Panc1 (cell line): ENCODE results near the gene EIF3L. TPM values are rescaled to one million over a fixed set of nuclear protein-coding genes. Genes with fewer than 3 reads are reported as not detected.
A peak's percentile ranks its signal among the peaks of the same experiment; 100 is the strongest.

ENCODE experiments used
- ATAC-seq: fragments of 200-7000 bp; cut with Tn5 transposase; 2 replicates; pipeline ENCODE4 v1.9.1; 2020; ENCODE audit warnings: mild to moderate bottlenecking, moderate library complexity
- BruUV-seq: library from RNA; stranded (reverse); fragments of 400-500 nt; replicated peaks from 2 replicates; lab custom pipeline; 2021; lab: Mats Ljungman, UMichigan
- CTCF ChIA-PET: fragments of 300-600 bp; sonication (Branson Sonifier 250); formaldehyde crosslinking; loops from one replicate; lab custom pipeline; 2022; ENCODE audit warnings: antibody characterized with exemption; lab: Charles Lee
- POLR2A ChIA-PET: fragments of 300-600 bp; sonication (Branson Sonifier 250); formaldehyde crosslinking; loops from one replicate; lab custom pipeline; 2022; ENCODE audit warnings: antibody characterized with exemption; lab: Charles Lee
- DNase-seq: peaks from one replicate; pipeline ENCODE4 v3.0.0-alpha.2; 2010; ENCODE audit warnings: low read depth, low spot score
- H3K27ac ChIP-seq: 2 replicates; pipeline ENCODE4 v1.5.1; 2011; ENCODE audit warnings: mild to moderate bottlenecking, low read length, inconsistent platforms
- H3K27me3 ChIP-seq: fragments of 200-500 bp; sonication (Bioruptor generic); 2 replicates; pipeline ENCODE4 v1.6.0; 2014; ENCODE audit warnings: low read length, inconsistent platforms; ENCODE audit not compliant: control insufficient read depth, insufficient read depth
- H3K36me3 ChIP-seq: fragments of 200-500 bp; sonication (Bioruptor generic); 2 replicates; pipeline ENCODE4 v1.5.1; 2014; ENCODE audit warnings: inconsistent platforms, mild to moderate bottlenecking, low read length, moderate library complexity; ENCODE audit not compliant: control insufficient read depth, insufficient read depth
- H3K4me1 ChIP-seq: 2 replicates; pipeline ENCODE4 v1.5.1; 2011; ENCODE audit warnings: inconsistent platforms, mild to moderate bottlenecking, low read length, moderate library complexity; ENCODE audit not compliant: control insufficient read depth, insufficient read depth
- H3K4me3 ChIP-seq, 2 experiments: 2 replicates each; pipeline ENCODE4 v1.5.1; 2011 to 2012; ENCODE audit warnings: low read depth in 2 of 2, low read length in 2 of 2, mild to moderate bottlenecking in 2 of 2, inconsistent platforms in 1 of 2, moderate library complexity in 1 of 2
- H3K9me3 ChIP-seq: fragments of 200-500 bp; sonication (Bioruptor generic); 2 replicates; pipeline ENCODE4 v1.5.1; 2014; ENCODE audit warnings: low read depth, mild to moderate bottlenecking, inconsistent platforms, low read length, moderate library complexity; ENCODE audit not compliant: control insufficient read depth, insufficient read depth
- CTCF ChIP-seq: fragments of 450-650 bp; IDR thresholded peaks from 2 replicates; pipeline ENCODE4 v1.5.1; 2017; ENCODE audit warnings: mild to moderate bottlenecking
- POLR2AphosphoS5 ChIP-seq: IDR thresholded peaks from 2 replicates; pipeline ENCODE4 v1.6.1; 2012; ENCODE audit warnings: mild to moderate bottlenecking, low read depth, low read length, moderate library complexity
- REST ChIP-seq, 2 experiments: IDR thresholded peaks; 2 replicates each; pipeline ENCODE4 v1.6.1; 2011 to 2012; ENCODE audit warnings: low read depth in 2 of 2, control low read depth in 1 of 2, low read length in 1 of 2, mild to moderate bottlenecking in 1 of 2, moderate library complexity in 1 of 2; ENCODE audit not compliant: insufficient read depth in 1 of 2
- SIN3A ChIP-seq: IDR thresholded peaks from 2 replicates; pipeline ENCODE4 v1.6.1; 2012; ENCODE audit warnings: low read depth, mild to moderate bottlenecking, low read length, moderate library complexity, borderline replicate concordance; ENCODE audit not compliant: insufficient read depth
- TCF7L2 ChIP-seq: IDR thresholded peaks from 2 replicates; pipeline ENCODE4 v1.6.1; 2011; ENCODE audit warnings: mild to moderate bottlenecking, low read depth, low read length, inconsistent platforms
- in situ Hi-C: cut with HindIII; loops from 2 replicates; pipeline ENCODE4 v1.10.0; 2016; ENCODE audit warnings: low sequenced_read_pairs, low pct_unique_long_range_greater_than_20kb
- intact Hi-C: fragments of 100-400 bp; cut with micrococcal nuclease; formaldehyde crosslinking; loops from one replicate; pipeline ENCODE4 v1.10.0; 2022; ENCODE audit not compliant: unreplicated experiment
- total RNA-seq: library from RNA; stranded (reverse); gene quantifications from one replicate; pipeline ENCODE4 v1.2.1, GENCODE V29; 2021; ENCODE audit not compliant: unreplicated experiment

Gene EIF3L
- total RNA-seq, 1 experiment from 2014 or later, result 211 TPM

- H3K9me3 ChIP-seq, result no peaks in the 10 kb centered on the region
- H3K4me3 ChIP-seq, result peak overlapping the region; percentile 65 to 73
- intact Hi-C loops (no loop called here), in situ Hi-C loops (no loop called here)
- H3K27ac ChIP-seq, result peak overlapping the region; percentile 82
- ATAC-seq (no peak), DNase-seq (no peak)
- H3K36me3 ChIP-seq, result no peaks in the 10 kb centered on the region; the same call in 1 of the 2 replicates
- no peaks in the 10 kb centered on the region for H3K27me3 ChIP-seq
- peaks cover 11% of the 10 kb centered on the region for H3K4me1 ChIP-seq
- ChIA-PET CTCF (no interaction called here), POLR2A (interaction anchor here (0.6 kb wide), 1 partner anchor 256 kb away, joined by 6 read pairs; no protein-coding TSS in a partner anchor)
- no TSS peak for BruUV-seq
- no peak for TF ChIP-seq POLR2AphosphoS5
- TF ChIP-seq CTCF, result no peak
- TF ChIP-seq REST (IDR thresholded peaks at IDR 0.05; ENCODE audit: insufficient read depth in 1 of 2, low read depth in 2 of 2, low read length in 1 of 2), result no peak
- TF ChIP-seq SIN3A, result no peak
- no peak for TF ChIP-seq TCF7L2
These were observed 43.4 kb upstream of the EIF3L start for GRCh38 chr22:37805810-37806277.

GRCh38 chr22:37806409-37807333 is 42.5 kb upstream of the EIF3L start:
- BruUV-seq, result TSS peak; percentile 95

More at GRCh38 chr22:37806409-37807333, 42.5 kb upstream of the EIF3L start:
- Histone ChIP-seq H3K4me1 (peaks cover 11% of the 10 kb centered on the region), H3K9me3 (no peaks in the 10 kb centered on the region), H3K36me3 (no peaks in the 10 kb centered on the region; the same call in 1 of the 2 replicates), H3K27ac (peak overlapping the region; percentile 82), H3K4me3 (peak overlapping the region; percentile 65 to 73), H3K27me3 (no peaks in the 10 kb centered on the region)
- ATAC-seq (no peak), DNase-seq (no peak)
- TF ChIP-seq TCF7L2 (no peak), SIN3A (no peak), CTCF (no peak), POLR2AphosphoS5 (no peak), REST (IDR thresholded peaks at IDR 0.05; ENCODE audit: insufficient read depth in 1 of 2, low read depth in 2 of 2, low read length in 1 of 2) (no peak)
- intact Hi-C loops (no loop called here), in situ Hi-C loops (no loop called here)
- ChIA-PET POLR2A (interaction anchor here (0.5 kb wide), 1 partner anchor 148 kb away, joined by 8 read pairs; no protein-coding TSS in a partner anchor), CTCF (interaction anchor here (0.6 kb wide), 1 partner anchor 11 kb away, joined by 3 read pairs; no protein-coding TSS in a partner anchor)
